ENCODE results near the gene SNAP47.

Gene SNAP47

GRCh38 chr1:227816750-227817446, 81.7 kb downstream of the SNAP47 start:
- intact Hi-C loops (cut with DNase I), result no loop called here
- peak in 1 of 10 donors; percentile 36 for DNase-seq

GRCh38 chr1:227823537-227823936, 88.3 kb downstream of the SNAP47 start:
- no peak for DNase-seq

DNA sequence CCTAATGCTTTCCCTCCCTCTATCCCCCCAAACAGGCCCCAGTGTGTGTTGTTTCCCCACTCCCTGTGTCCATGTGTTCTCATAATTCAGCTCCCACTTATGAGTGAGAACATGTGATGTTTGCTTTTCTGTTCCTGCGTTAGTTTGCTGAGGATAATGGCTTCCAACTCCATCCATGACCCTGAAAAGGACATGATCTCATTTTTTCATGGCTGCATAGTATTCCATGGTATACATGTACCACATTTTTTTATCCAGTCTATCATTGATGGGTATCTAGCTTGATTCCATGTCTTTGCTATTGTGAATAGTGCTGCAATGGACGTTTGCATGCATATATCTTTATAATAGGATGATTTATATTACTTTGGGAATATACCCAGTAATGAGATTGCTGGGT, 89.0 kb downstream of the SNAP47 start:
- intact Hi-C loops (cut with DNase I), result no loop called here

More at GRCh38 chr1:227823537-227823936, 88.3 kb downstream of the SNAP47 start:
- intact Hi-C loops (cut with DNase I), result no loop called here

GRCh38 chr1:227828786-227829185, 93.6 kb downstream of the SNAP47 start:
- intact Hi-C loops (cut with DNase I), result no loop called here
- no peak for DNase-seq

More for the DNA sequence above, 89.0 kb downstream of the SNAP47 start:
- no peak for DNase-seq
